Measurements from ENCODE around the gene KLHL36.
"Not testable (repeated sequence)": the region's sequence is repeated elsewhere in the genome, so short reads cannot be mapped to it uniquely, and the experiment has no call there.

GRCh38 chr16:84688163-84688562 is 39.9 kb downstream of the KLHL36 start:
- TF ChIP-seq CTCF, POLR2A (IDR thresholded peaks at IDR 0.05): not testable (repeated sequence)

Measured in uterus (tissue), 2 donors.